HepG2 (cell line): Measurements from ENCODE around the gene FAF1.

ENCODE experiments used
- CENPX ChIP-seq: sonication (generic); formaldehyde crosslinking; IDR thresholded peaks from 2 replicates; pipeline ENCODE4 v1.9.0; 2021; ENCODE audit warnings: mild to moderate bottlenecking, missing genetic modification reagents, moderate library complexity
- EP300 ChIP-seq, 3 experiments: sonication (generic) in 1 of 3; formaldehyde crosslinking in 1 of 3; IDR thresholded peaks; 2 replicates each; pipeline versions ENCODE4 v1.5.1 to v1.6.1; 2011 to 2020; ENCODE audit warnings: low read depth in 2 of 3, low read length in 2 of 3, borderline replicate concordance in 1 of 3, improper control_type of control experiment in 1 of 3, mild to moderate bottlenecking in 1 of 3, missing genetic modification reagents in 1 of 3, moderate library complexity in 1 of 3
- FOXJ3 ChIP-seq: sonication (generic); formaldehyde crosslinking; IDR thresholded peaks from 2 replicates; pipeline ENCODE4 v1.4.0; 2020; ENCODE audit warnings: missing genetic modification reagents, mild to moderate bottlenecking, borderline replicate concordance
- HOXD1 ChIP-seq: sonication (generic); formaldehyde crosslinking; IDR thresholded peaks from 2 replicates; pipeline ENCODE4 v1.5.0; 2020; ENCODE audit warnings: missing genetic modification reagents
- MAZ ChIP-seq, 2 experiments: sonication (generic) in 1 of 2; formaldehyde crosslinking in 1 of 2; IDR thresholded peaks; 2 replicates each; pipeline versions ENCODE4 v1.5.0 to v1.6.1; 2012 to 2020; ENCODE audit warnings: low read depth in 2 of 2, mild to moderate bottlenecking in 2 of 2, borderline replicate concordance in 1 of 2, improper control_type of control experiment in 1 of 2, low read length in 1 of 2, missing genetic modification reagents in 1 of 2, moderate library complexity in 1 of 2
- MIER2 ChIP-seq: IDR thresholded peaks from 2 replicates; pipeline ENCODE4 v1.6.1; 2016; ENCODE audit warnings: missing biosample characterization, missing genetic modification reagents
- POLR2A ChIP-seq, 2 experiments: IDR thresholded peaks; 2 replicates each; pipeline ENCODE4 v1.6.1; 2011; ENCODE audit warnings: low read depth in 2 of 2, low read length in 2 of 2, mild to moderate bottlenecking in 1 of 2, moderate library complexity in 1 of 2; ENCODE audit not compliant: insufficient read depth in 1 of 2
- SAFB2 ChIP-seq: sonication (generic); formaldehyde crosslinking; IDR thresholded peaks from 2 replicates; pipeline ENCODE4 v1.5.1; 2020; ENCODE audit warnings: missing genetic modification reagents, low read depth, mild to moderate bottlenecking, borderline replicate concordance
- SOX13 ChIP-seq, 3 experiments: fragments of 450-650 bp in 1 of 3; sonication (generic) in 1 of 3; formaldehyde crosslinking in 1 of 3; IDR thresholded peaks in 2 of 3; conservative IDR thresholded peaks in 1 of 3; 2 replicates each; pipeline versions ENCODE4 v1.5.0 to v1.6.1; 2016 to 2020; ENCODE audit warnings: antibody characterized with exemption in 1 of 3, mild to moderate bottlenecking in 1 of 3, missing compliant biosample characterization in 1 of 3, missing genetic modification reagents in 1 of 3, moderate library complexity in 1 of 3
- ZNF354B ChIP-seq: sonication (generic); formaldehyde crosslinking; IDR thresholded peaks from 2 replicates; pipeline ENCODE4 v1.8.0; 2022; ENCODE audit warnings: mild to moderate bottlenecking, missing genetic modification reagents
- TF ChIP-seq, protein P1 (sequence below): sonication (generic); formaldehyde crosslinking; IDR thresholded peaks from 2 replicates; pipeline ENCODE4 v1.5.0; 2020; ENCODE audit warnings: mild to moderate bottlenecking, missing genetic modification reagents, moderate library complexity
- TF ChIP-seq, protein P2 (sequence below): IDR thresholded peaks from 2 replicates; pipeline ENCODE4 v1.6.1; 2012; ENCODE audit warnings: low read length, improper control_type of control experiment
- TF ChIP-seq, protein P3 (sequence below): sonication (generic); formaldehyde crosslinking; IDR thresholded peaks from 2 replicates; pipeline ENCODE4 v1.4.0; 2020; ENCODE audit warnings: missing genetic modification reagents

DNA sequence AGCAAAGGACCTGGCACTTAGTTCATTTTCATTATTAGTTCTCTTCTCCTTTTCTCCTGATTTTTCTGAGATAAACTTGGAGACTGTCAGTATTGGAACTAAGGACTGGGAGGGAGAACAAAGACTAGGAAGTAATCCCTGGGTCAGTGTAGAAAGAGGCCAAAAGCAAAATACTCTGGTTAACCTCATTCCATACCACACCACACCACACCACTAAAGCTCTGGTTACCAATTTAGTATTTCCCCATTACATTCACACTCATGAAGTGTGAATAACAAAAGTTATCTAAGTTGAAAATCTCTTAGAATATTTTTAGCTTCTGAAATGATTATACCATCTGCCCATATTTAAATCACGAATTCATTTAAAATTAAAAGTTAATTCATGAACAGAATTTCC lies 467.9 kb downstream of the FAF1 start:
- TF ChIP-seq, protein P1, sequence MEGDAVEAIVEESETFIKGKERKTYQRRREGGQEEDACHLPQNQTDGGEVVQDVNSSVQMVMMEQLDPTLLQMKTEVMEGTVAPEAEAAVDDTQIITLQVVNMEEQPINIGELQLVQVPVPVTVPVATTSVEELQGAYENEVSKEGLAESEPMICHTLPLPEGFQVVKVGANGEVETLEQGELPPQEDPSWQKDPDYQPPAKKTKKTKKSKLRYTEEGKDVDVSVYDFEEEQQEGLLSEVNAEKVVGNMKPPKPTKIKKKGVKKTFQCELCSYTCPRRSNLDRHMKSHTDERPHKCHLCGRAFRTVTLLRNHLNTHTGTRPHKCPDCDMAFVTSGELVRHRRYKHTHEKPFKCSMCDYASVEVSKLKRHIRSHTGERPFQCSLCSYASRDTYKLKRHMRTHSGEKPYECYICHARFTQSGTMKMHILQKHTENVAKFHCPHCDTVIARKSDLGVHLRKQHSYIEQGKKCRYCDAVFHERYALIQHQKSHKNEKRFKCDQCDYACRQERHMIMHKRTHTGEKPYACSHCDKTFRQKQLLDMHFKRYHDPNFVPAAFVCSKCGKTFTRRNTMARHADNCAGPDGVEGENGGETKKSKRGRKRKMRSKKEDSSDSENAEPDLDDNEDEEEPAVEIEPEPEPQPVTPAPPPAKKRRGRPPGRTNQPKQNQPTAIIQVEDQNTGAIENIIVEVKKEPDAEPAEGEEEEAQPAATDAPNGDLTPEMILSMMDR (CRISPR knock-in tag): no peak
- TF ChIP-seq CENPX (CRISPR knock-in tag) (no peak), SAFB2 (CRISPR knock-in tag) (no peak), SOX13 (IDR thresholded peaks at IDR 0.05) (no peak), SOX13 (CRISPR knock-in tag; conservative IDR thresholded peaks at IDR 0.05 in 1 of 2, IDR thresholded peaks at IDR 0.05 in 1 of 2) (no peak), POLR2A (IDR thresholded peaks at IDR 0.05; ENCODE audit: insufficient read depth in 1 of 2, low read depth in 2 of 2, low read length in 2 of 2) (no peak), ZNF354B (CRISPR knock-in tag) (no peak), EP300 (IDR thresholded peaks at IDR 0.05; ENCODE audit: low read depth in 2 of 2, low read length in 2 of 2) (no peak), EP300 (CRISPR knock-in tag; IDR thresholded peaks at IDR 0.05; ENCODE audit: borderline replicate concordance) (no peak), FOXJ3 (CRISPR knock-in tag) (no peak), MIER2 (CRISPR knock-in tag) (no peak), HOXD1 (CRISPR knock-in tag) (no peak), MAZ (IDR thresholded peaks at IDR 0.05; ENCODE audit: borderline replicate concordance, low read depth, low read length) (no peak), MAZ (CRISPR knock-in tag; IDR thresholded peaks at IDR 0.05; ENCODE audit: low read depth) (no peak)
- TF ChIP-seq, protein P2, sequence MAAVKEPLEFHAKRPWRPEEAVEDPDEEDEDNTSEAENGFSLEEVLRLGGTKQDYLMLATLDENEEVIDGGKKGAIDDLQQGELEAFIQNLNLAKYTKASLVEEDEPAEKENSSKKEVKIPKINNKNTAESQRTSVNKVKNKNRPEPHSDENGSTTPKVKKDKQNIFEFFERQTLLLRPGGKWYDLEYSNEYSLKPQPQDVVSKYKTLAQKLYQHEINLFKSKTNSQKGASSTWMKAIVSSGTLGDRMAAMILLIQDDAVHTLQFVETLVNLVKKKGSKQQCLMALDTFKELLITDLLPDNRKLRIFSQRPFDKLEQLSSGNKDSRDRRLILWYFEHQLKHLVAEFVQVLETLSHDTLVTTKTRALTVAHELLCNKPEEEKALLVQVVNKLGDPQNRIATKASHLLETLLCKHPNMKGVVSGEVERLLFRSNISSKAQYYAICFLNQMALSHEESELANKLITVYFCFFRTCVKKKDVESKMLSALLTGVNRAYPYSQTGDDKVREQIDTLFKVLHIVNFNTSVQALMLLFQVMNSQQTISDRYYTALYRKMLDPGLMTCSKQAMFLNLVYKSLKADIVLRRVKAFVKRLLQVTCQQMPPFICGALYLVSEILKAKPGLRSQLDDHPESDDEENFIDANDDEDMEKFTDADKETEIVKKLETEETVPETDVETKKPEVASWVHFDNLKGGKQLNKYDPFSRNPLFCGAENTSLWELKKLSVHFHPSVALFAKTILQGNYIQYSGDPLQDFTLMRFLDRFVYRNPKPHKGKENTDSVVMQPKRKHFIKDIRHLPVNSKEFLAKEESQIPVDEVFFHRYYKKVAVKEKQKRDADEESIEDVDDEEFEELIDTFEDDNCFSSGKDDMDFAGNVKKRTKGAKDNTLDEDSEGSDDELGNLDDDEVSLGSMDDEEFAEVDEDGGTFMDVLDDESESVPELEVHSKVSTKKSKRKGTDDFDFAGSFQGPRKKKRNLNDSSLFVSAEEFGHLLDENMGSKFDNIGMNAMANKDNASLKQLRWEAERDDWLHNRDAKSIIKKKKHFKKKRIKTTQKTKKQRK: no peak
- TF ChIP-seq, protein P3, sequence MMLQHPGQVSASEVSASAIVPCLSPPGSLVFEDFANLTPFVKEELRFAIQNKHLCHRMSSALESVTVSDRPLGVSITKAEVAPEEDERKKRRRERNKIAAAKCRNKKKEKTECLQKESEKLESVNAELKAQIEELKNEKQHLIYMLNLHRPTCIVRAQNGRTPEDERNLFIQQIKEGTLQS (CRISPR knock-in tag): no peak
